Stimulated activated CD4-positive, alpha-beta T cell treated with anti-CD3 and anti-CD28 coated beads, Interleukin-4, amount 100 ng/mL, for 4 hours (primary cell): ENCODE data around the gene SORD.
"Not testable (repeated sequence)": the region's sequence is repeated elsewhere in the genome, so short reads cannot be mapped to it uniquely, and the experiment has no call there.

Experiments used
- DNase-seq, 2 experiments: peaks; one replicate each; pipeline ENCODE4 v3.0.0-alpha.2; 2020

SORD gene

GRCh38 chr15:45100884-45101625 lies 78.1 kb downstream of the SORD start:
- no peak for DNase-seq

GRCh38 chr15:45101749-45102148 lies 78.8 kb downstream of the SORD start:
- DNase-seq = no peak

- DNase-seq = no peak
Measured at GRCh38 chr15:45102226-45102625, 79.2 kb downstream of the SORD start.

GRCh38 chr15:45104170-45104569 lies 81.2 kb downstream of the SORD start:
- not testable (repeated sequence) for DNase-seq

- DNase-seq = no peak
Measured at GRCh38 chr15:45105586-45105985, 82.6 kb downstream of the SORD start.

- DNase-seq = no peak
Measured at GRCh38 chr15:45106002-45106790, 83.2 kb downstream of the SORD start.

- no peak for DNase-seq
Measured at GRCh38 chr15:45107941-45108630, 85.1 kb downstream of the SORD start.

GRCh38 chr15:45110256-45110820 lies 87.3 kb downstream of the SORD start:
- no peak for DNase-seq

GRCh38 chr15:45111390-45112142 lies 88.6 kb downstream of the SORD start:
- DNase-seq = no peak

- DNase-seq = no peak
Measured at GRCh38 chr15:45112143-45112590, 89.2 kb downstream of the SORD start.

GRCh38 chr15:45112591-45113379 lies 89.8 kb downstream of the SORD start:
- DNase-seq = no peak

GRCh38 chr15:45113380-45113990 lies 90.5 kb downstream of the SORD start:
- DNase-seq = no peak

GRCh38 chr15:45114076-45114750 lies 91.2 kb downstream of the SORD start, which contains the start of the genes DUOX2 and DUOXA2:
Gene DUOX2 (minus strand): TSS chr15:45114172. CDS start chr15:45113411, 761 bp downstream.
Gene DUOXA2 (plus strand): TSS chr15:45114326. CDS start chr15:45114606, 280 bp downstream.
- no peak for DNase-seq

- no peak for DNase-seq
Measured at GRCh38 chr15:45114751-45115085, 91.7 kb downstream of the SORD start.

GRCh38 chr15:45115312-45115820 lies 92.4 kb downstream of the SORD start:
- no peak for DNase-seq

- DNase-seq = no peak
Measured at GRCh38 chr15:45116006-45116481, 93.0 kb downstream of the SORD start.

GRCh38 chr15:45116482-45117307 lies 93.7 kb downstream of the SORD start:
- no peak for DNase-seq

GRCh38 chr15:45117308-45118130 lies 94.5 kb downstream of the SORD start:
- no peak for DNase-seq
